ENCODE measurements around the gene RGS17. TPM values are rescaled to one million over a fixed set of nuclear protein-coding genes. Genes with fewer than 3 reads are reported as not detected.

Gene RGS17
- polyA plus RNA-seq, 5 donors, result 1.7 to 3.6 (median 2.5) TPM

GRCh38 chr6:153085239-153085638 is 45.8 kb downstream of the RGS17 start:
- no peak for DNase-seq

DNA sequence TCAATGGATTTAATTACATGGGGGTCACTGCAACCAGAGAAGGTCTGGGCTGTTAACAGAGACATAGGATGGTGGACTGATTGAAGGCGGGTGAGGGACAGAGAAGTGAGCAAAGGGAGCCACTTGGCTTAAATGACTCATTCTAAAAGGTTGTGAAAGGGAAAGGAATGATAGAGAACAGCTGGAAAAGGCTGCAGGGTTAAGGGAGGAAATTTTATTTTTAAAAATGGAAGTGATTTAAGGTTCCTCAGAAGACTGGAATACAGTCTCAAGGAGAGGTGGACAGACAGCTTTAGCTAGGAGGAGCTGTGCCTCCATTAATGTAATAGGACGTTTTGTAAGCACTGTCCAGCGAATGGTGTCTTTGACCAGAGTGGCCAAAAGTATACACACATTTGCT is 46.7 kb downstream of the RGS17 start:
- no peak for DNase-seq

DNA sequence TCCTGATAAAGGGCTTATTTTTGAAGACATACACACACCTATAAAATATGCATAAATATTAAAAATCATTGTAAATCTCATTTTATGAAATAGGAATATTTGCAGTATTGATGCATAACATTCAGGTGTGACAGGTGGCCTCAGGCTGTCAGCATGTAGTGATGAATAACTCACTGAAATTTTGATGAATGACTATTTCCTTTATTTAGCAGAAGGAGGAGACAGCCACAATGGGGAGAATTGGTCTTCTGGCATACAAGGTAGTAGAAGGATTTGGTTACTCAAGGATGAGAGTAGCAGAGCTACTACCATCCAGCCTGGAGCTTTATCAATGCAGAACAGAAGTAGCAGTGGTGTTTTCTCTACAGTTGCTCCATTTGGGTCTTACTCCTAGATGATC is 47.2 kb downstream of the RGS17 start:
- no peak for DNase-seq

DNA sequence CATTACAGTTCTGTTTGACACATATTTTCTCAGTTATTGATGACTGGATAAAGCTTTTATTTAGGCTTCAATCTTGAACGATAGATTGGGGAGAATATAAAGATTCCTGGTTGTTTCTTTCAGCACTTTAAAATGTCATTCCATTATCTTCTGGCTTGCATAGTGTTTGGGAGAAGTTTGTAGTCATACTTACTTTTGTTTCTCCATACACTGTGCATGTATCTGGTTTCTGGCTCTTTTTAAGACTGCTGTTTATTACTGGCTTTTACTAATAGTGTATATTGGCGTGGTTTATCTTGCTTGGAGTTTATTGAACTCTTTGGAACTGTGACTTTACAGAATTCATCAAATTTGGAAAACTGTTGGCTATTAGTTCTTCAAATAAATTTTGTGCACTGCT is 49.2 kb downstream of the RGS17 start:
- no peak for DNase-seq

GRCh38 chr6:153076431-153076830 is 54.7 kb downstream of the RGS17 start:
- DNase-seq, result no peak

- DNase-seq, result no peak
Measured at GRCh38 chr6:153074761-153075160, 56.3 kb downstream of the RGS17 start.

DNA sequence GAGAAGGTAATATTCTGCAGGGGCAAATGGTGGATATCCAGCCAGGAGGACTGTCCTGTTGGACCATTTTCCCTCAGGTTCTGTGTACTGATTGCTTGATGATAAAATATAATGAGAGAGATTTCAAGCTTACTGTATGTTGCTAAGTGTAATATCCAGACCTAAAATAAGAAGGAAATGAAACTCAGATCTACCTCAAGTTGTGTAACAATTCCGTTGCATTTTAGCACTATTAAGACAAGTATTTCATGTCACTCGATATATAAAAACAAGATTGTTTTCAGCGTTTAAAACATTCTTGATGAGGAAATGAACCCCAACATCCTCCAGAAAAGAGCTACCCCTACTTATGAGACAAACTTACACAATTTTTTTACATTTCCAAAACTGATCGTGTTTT is 57.2 kb downstream of the RGS17 start:
- DNase-seq, result no peak

DNA sequence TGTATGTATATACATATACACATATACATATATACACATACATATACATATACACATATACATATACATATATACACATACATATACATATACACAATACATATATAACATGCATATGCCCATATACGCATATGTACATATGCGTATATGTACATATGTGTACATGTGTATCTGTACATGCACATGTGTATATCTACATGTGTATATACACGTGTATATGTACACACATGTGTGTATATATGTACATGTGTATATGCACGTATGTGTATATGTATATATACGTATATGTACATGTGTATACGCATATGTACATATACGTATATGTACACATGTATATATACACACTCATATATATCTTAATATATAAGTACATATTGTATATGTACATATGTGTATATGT is 60.3 kb downstream of the RGS17 start:
- no peak for DNase-seq

DNA sequence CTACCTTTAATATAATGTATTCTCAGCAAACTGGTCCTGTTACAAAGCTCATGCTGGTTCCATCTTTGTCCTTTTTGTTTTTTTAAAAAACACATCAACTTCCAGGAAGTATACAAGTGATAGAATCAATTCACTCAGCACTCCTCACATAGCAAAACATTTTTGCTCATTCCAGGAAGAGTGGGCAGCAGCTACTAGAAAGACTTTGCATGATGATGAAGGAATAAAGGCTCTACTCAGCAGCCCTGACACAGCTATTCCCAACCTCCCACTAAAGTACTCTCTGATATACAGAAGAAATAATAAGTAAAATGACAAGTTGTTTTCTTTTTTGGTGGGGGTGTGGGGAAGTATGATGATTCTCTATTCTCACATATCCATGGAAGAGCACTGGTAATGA is 61.2 kb downstream of the RGS17 start:
- no peak for DNase-seq

DNA sequence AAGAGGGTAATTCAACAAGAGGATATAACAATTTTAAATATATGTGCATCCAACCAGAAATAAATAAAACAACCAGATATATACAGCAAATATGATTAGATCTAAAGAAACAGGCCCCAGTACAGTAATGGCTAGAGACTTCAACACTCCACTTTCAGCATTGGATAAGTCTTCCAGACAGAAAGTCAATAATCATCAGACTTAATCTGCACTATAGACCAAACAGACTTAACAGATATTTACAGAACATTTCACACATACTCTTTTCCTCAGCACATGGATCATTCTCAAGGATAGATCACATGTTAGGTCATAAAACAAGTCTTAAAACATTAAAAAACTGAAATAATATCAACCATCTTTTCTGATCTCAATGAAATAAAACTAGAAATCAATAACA is 65.9 kb downstream of the RGS17 start:
- DNase-seq, result no peak

DNA sequence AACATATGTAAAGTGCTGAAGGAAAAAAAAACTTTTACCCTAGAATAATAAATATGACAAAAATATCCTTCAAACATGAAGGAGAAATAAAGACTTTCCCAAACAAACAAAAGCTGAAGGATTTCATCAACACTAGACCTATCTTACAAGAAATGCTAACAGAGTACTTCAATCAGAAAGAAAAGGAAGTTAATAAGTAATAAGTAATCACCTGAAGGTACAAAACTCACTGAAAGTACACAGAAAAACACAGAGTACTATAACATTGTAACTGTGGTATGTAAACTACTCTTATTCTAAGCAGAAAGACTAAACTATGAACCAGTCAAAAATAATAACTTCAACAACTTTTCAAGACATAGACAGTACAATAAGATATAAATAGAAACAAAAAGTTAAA is 67.1 kb downstream of the RGS17 start:
- DNase-seq, result no peak

GRCh38 chr6:153062516-153062915 is 68.6 kb downstream of the RGS17 start:
- no peak for DNase-seq

- no peak for DNase-seq
Measured at GRCh38 chr6:153059757-153060156, 71.3 kb downstream of the RGS17 start.

- DNase-seq, result no peak
Measured at GRCh38 chr6:153059311-153059710, 71.8 kb downstream of the RGS17 start.

- no peak for DNase-seq
Measured at GRCh38 chr6:153058909-153059308, 72.2 kb downstream of the RGS17 start.

DNA sequence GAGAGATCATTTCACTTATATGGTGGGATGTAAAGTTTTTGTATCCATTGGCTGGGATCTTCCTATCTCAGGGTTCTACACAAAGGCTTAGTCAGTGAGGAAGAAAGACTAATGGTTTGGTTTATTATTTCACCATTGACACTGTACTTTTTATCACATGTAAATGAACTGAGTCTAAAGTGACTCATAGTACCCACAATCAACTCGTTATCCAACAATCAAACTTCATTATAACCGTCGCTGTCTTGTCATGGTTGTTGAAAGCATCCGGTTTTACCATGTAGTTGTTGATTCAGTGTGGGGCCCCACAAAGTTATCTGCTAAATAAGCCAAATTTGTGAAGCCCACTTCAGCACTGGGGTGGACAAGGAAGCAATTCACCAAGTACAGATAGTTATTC is 72.8 kb downstream of the RGS17 start:
- DNase-seq, result no peak

DNA sequence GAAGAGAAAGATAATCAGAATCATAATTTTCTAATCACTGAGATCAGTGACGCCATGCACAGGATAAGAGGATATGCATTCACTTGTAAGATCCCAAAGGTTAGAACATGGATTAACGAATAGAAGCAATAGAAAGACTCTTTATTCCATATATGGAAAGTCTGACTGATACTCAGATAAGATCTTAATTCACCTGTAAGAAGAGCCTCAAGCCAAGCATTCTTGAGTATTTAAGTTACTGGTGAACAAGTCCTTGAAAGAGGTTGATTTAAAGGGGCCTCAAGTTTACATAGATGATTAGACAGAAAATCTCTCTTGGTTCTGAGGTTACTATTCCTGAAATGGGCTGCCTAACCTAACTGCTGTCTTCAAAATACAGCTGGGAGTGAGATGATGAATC is 74.8 kb downstream of the RGS17 start:
- DNase-seq, result no peak

DNA sequence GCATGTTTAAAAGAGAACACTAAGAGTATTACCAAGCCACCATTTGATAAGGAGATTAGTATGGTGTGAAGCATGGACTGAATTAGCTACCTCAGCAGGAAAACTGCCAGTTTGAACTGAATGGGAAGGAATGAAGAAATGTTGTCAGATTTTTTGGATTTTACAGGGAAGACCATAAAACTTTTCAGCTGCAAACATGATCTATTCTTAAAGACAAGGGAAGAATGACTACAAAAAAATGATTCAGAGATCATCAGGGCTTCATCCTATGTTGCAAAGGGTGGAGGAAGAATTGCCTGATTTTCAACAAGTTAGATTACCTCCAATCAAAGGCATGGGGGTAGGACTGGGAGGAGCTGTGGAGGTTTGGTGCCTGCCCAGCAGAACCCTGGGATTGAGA is 79.3 kb downstream of the RGS17 start:
- DNase-seq, result no peak

GRCh38 chr6:153048631-153049030 is 82.5 kb downstream of the RGS17 start:
- DNase-seq, result no peak

- DNase-seq, result no peak
Measured at GRCh38 chr6:153047386-153047785, 83.7 kb downstream of the RGS17 start.

DNA sequence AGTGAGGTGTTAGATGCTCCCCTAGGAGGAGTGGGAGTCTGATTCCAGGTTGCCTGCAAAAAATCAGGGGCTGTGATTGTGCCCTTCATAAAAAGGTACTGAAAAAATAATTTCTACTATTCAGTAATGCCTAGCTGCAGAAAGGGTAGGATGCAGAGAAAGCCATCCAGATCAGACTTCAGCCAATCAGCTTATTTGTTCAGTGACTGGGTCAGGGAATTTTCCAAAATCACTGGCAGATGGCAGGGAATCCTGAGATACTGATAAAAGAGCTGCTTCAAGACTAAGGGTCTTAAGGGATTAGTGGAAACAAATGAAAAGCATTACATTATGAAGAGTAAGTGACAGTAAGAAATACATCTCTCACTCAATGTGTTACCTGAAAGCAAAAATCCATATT is 85.8 kb downstream of the RGS17 start:
- DNase-seq, result no peak

GRCh38 chr6:153044295-153044694 is 86.8 kb downstream of the RGS17 start:
- DNase-seq, result no peak

GRCh38 chr6:153043719-153044118 is 87.4 kb downstream of the RGS17 start:
- no peak for DNase-seq

GRCh38 chr6:153038378-153039057 is 92.6 kb downstream of the RGS17 start:
- no peak for DNase-seq

DNA sequence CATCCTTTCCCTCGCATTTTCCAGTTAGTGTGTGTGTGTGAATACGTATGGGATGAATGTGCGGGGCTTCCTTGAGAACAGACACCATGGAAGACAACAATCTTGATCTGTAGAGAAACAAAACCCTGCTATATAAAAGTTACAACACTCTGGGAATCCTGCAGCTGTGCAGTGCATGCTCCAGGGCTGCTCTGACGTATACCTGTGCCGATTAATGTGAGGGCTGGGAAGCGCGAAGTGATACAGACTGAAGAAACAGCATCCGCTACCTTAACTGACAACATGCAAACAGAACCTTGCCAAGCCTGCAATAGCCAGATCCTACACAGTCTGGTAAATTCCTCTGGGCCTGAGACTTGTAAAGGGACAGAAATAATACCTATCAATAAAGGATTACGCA is 96.9 kb downstream of the RGS17 start:
- no peak for DNase-seq
